K562 (cell line): ENCODE data around the gene FRMPD2. TPM values are rescaled to one million over a fixed set of nuclear protein-coding genes. Genes with fewer than 3 reads are reported as not detected.
A peak's percentile ranks its signal among the peaks of the same experiment; 100 is the strongest.
"Not testable (repeated sequence)": the region's sequence is repeated elsewhere in the genome, so short reads cannot be mapped to it uniquely, and the experiment has no call there.

Experiments used
- ATAC-seq: fragments of 200-7000 bp; cut with Tn5 transposase; 3 replicates; pipeline ENCODE4 v1.9.1; 2020; ENCODE audit warnings: moderate library complexity
- BruUV-seq: library from RNA; stranded (reverse); fragments of 400-500 nt; replicated peaks from 2 replicates; lab custom pipeline; 2021; lab: Mats Ljungman, UMichigan
- CTCF ChIA-PET: fragments of 300-600 bp; formaldehyde crosslinking; extraction: SDS; loops from one replicate; lab custom pipeline; 2021; ENCODE audit warnings: low intra/inter-chr PET ratio; lab: Yijun Ruan, JAX
- POLR2A ChIA-PET: fragments of 300-600, 350-650 bp; sonication (Branson Sonifier 250); formaldehyde crosslinking; extraction: SDS; loops from one replicate; lab custom pipeline; 2021; ENCODE audit warnings: antibody characterized with exemption, inconsistent platforms; lab: Yijun Ruan, JAX
- DNase-seq, 4 experiments: peaks; one replicate each; pipeline versions ENCODE4 v3.0.0 to v3.0.0-alpha.2; 2011 to 2018; ENCODE audit warnings: low spot score in 3 of 4, mixed read lengths in 3 of 4; ENCODE audit errors: extremely low read depth in 1 of 4
- FAIRE-seq: peaks from 2 replicates; lab custom pipeline; 2011; peaks lifted over from hg19 to GRCh38; lab: Jason Lieb, UNC
- H2AFZ ChIP-seq: 2 replicates; pipeline ENCODE4 v1.6.0; 2011; ENCODE audit warnings: low read depth, low read length, control low read depth, inconsistent platforms
- H3K27ac ChIP-seq: fragments of 200-600 bp; 3 replicates; pipeline ENCODE4 v1.8.0; 2011; ENCODE audit warnings: low read depth, mild to moderate bottlenecking, control low read depth, inconsistent platforms, low read length, moderate library complexity, mixed read lengths; ENCODE audit errors: extremely low read depth
- H3K27me3 ChIP-seq, 2 experiments: fragments of 300-600 bp in 1 of 2; 2 replicates in 1 of 2; 3 replicates in 1 of 2; pipeline versions ENCODE4 v1.6.0 to v1.8.0; 2011; ENCODE audit warnings: inconsistent platforms in 2 of 2, low read length in 2 of 2, mild to moderate bottlenecking in 1 of 2, mixed read lengths in 1 of 2, moderate library complexity in 1 of 2; ENCODE audit not compliant: control insufficient read depth in 2 of 2, insufficient read depth in 2 of 2
- H3K36me3 ChIP-seq: fragments of 300-600 bp; 3 replicates; pipeline ENCODE4 v1.8.0; 2011; ENCODE audit warnings: mild to moderate bottlenecking, low read length, inconsistent platforms; ENCODE audit not compliant: control insufficient read depth, insufficient read depth
- H3K4me1 ChIP-seq, 2 experiments: fragments of 200-600 bp in 1 of 2; replicated peaks in 1 of 2; 2 replicates in 1 of 2; 3 replicates in 1 of 2; pipeline versions ENCODE4 v1.5.1 to v1.8.0; 2011; ENCODE audit warnings: inconsistent platforms in 2 of 2, low read length in 2 of 2, mild to moderate bottlenecking in 1 of 2, mixed read lengths in 1 of 2, moderate library complexity in 1 of 2; ENCODE audit not compliant: control insufficient read depth in 2 of 2, insufficient read depth in 2 of 2
- H3K4me2 ChIP-seq: 2 replicates; pipeline ENCODE4 v1.6.1; 2011; ENCODE audit warnings: low read length, control low read depth, inconsistent platforms, mixed read lengths; ENCODE audit not compliant: insufficient read depth
- H3K4me3 ChIP-seq: fragments of 200-600 bp; sonication (generic), shearing (Covaris generic); 2 replicates; pipeline ENCODE4 v1.5.1; 2016; ENCODE audit warnings: control low read depth, inconsistent platforms
- H3K79me2 ChIP-seq: fragments of 200-600 bp; 3 replicates; pipeline ENCODE4 v1.8.0; 2011; ENCODE audit warnings: low read length, inconsistent platforms; ENCODE audit not compliant: control insufficient read depth, insufficient read depth
- H3K9ac ChIP-seq, 2 experiments: 2 replicates each; pipeline versions ENCODE4 v1.6.0 to v1.6.1; 2011; ENCODE audit warnings: low read depth in 2 of 2, low read length in 2 of 2, control low read depth in 1 of 2, inconsistent platforms in 1 of 2, mild to moderate bottlenecking in 1 of 2, mixed read lengths in 1 of 2; ENCODE audit not compliant: insufficient read depth in 1 of 2
- H3K9me1 ChIP-seq: one replicate; pipeline ENCODE4 v1.6.0; 2011; ENCODE audit warnings: inconsistent platforms, mild to moderate bottlenecking, low read length, moderate library complexity; ENCODE audit not compliant: control insufficient read depth, insufficient read depth
- H3K9me3 ChIP-seq: replicated peaks from 2 replicates; pipeline ENCODE4 v1.5.1; 2011; ENCODE audit warnings: low read depth, low read length, inconsistent platforms; ENCODE audit not compliant: control insufficient read depth, insufficient read depth
- H4K20me1 ChIP-seq: replicated peaks from 2 replicates; pipeline ENCODE4 v1.6.1; 2011; ENCODE audit warnings: low read length, inconsistent platforms, mixed read lengths; ENCODE audit not compliant: control insufficient read depth, insufficient read depth
- EHMT2 ChIP-seq: fragments of 450-650 bp; IDR thresholded peaks from 2 replicates; pipeline ENCODE4 v1.6.1; 2018; ENCODE audit warnings: antibody characterized with exemption
- POLR2AphosphoS5 ChIP-seq: IDR thresholded peaks from 2 replicates; pipeline ENCODE4 v1.6.1; 2011; ENCODE audit warnings: mild to moderate bottlenecking, low read depth, low read length, moderate library complexity; ENCODE audit not compliant: control insufficient read depth, insufficient read depth
- TCFL5 ChIP-seq: fragments of 250-450 bp; sonication (Bioruptor Pico); conservative IDR thresholded peaks from 2 replicates; pipeline ENCODE4 v1.6.1; 2021; ENCODE audit warnings: mild to moderate bottlenecking, moderate library complexity, matching md5 sums
- WGBS: fragments of 100-300 bp; shearing (Covaris generic); methylation state at CpG from one replicate; pipeline ENCODE4 v1.1.6; 2016; ENCODE audit warnings: low coverage, mixed read lengths; ENCODE audit not compliant: insufficient coverage; ENCODE audit errors: missing lambda C conversion rate; 5-methylcytosine and 5-hydroxymethylcytosine counted together
- in situ Hi-C: fragments of 300-500 bp; cut with MboI; formaldehyde crosslinking; loops from 4 replicates; pipeline ENCODE4 v1.15.0; 2018; ENCODE audit warnings: inconsistent platforms, mixed read lengths
- intact Hi-C: fragments of 100-400 bp; cut with micrococcal nuclease; formaldehyde crosslinking; loops from 2 replicates; pipeline ENCODE4 v1.14.2; 2022
- polyA plus RNA-seq, 8 experiments: library from polyadenylated mRNA; depleted of rRNA in 4 of 8; stranded (reverse) in 5 of 8; unstranded in 3 of 8; fragments of >200 nt; fragmentation: Nextera tagmentation in 2 of 8; fragmentation: Illumina TruSeq in 1 of 8; extraction: Ambion mirVana in 2 of 8; extraction: Trizol in 1 of 8; gene quantifications; 2 replicates each; pipeline versions ENCODE4 v1.2.1 to v1.2.3, GENCODE V29; 2011 to 2014; ENCODE audit warnings: inconsistent platforms in 1 of 8, missing spikeins in 1 of 8
- total RNA-seq, 7 experiments: library from RNA; depleted of rRNA in 6 of 7; stranded (reverse); fragments of >200 nt in 6 of 7; fragmentation: Illumina TruSeq in 2 of 7; extraction: Trizol in 2 of 7; gene quantifications; 2 replicates each; pipeline versions ENCODE4 v1.2.1 to v1.2.3, GENCODE V29; 2011 to 2021; ENCODE audit warnings: low replicate concordance in 1 of 7

Gene FRMPD2
- total and polyA plus RNA-seq, 9 of the 15 experiments (the other 6 are each of a cell fraction or from before 2014, with no cell fraction given) = 0.12 to 0.95 (median 0.33) TPM

DNA sequence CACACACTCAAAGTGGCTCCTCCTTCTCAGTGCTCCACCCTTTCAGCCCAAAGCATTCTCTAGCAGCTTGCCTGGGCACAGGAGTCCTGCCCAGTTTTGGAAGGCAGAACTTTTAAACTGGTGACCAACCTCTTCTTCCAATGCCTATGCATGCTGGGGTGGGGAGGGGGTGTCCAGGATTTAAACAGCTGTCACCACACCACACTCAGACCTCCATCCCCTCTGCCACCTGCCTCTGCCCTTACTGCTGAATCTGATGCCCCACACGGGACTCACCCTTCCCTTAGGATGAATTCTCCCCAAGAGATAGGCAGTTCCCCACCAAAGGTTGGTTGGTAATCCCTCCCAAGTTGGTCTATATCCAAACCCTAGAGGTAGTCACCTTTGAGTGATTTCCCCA is 50.2 kb downstream of the FRMPD2 start:
- Histone ChIP-seq H3K4me3 (no peak overlapping the region), H3K4me1 (no peaks in the 10 kb centered on the region), H3K9me3 (no peaks in the 10 kb centered on the region), H3K27me3 (no peaks in the 10 kb centered on the region), H3K9ac (no peak overlapping the region), H3K27ac (no peak overlapping the region), H3K4me2 (no peak overlapping the region), H3K36me3 (no peaks in the 10 kb centered on the region), H4K20me1 (no peaks in the 10 kb centered on the region), H3K79me2 (no peaks in the 10 kb centered on the region), H2AFZ (no peak overlapping the region), H3K9me1 (no peaks in the 10 kb centered on the region)
- TF ChIP-seq TCFL5 (CRISPR knock-in tag) = no peak
- no peak for DNase-seq
- in situ Hi-C loops = no loop called here
- intact Hi-C loops = no loop called here
- ChIA-PET CTCF (no interaction called here), POLR2A (interaction anchor here (0.9 kb wide), 1 partner anchor 339 kb away, joined by 3 read pairs; no protein-coding TSS in a partner anchor)
- BruUV-seq = no TSS peak
- FAIRE-seq = no peak
- WGBS = 0% methylated on average over 1 of the region's 1 CpG
- no peak for ATAC-seq

DNA sequence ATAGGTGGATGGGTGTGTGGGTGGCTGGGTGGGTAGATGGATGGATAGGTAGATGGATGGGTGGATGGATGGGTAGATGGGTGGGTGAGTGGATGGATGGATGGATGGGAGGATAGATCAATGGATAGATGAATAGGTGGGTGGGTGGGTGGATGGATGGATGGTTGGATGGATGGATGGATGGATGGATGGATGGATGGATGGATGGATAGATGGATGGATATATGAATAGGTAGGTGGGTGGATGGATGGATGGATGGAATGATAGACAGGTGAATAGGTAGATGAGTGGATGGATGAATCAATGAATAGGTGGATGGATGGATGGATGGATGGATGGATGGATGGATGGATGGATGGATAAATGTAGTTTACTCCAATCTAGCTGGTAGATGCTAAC is 52.7 kb downstream of the FRMPD2 start:
- no peak overlapping the region for H2AFZ ChIP-seq
- no peak for TF ChIP-seq POLR2AphosphoS5
- TF ChIP-seq EHMT2 = 0 out of 2 replicates have a peak, but pooled peaks have one; percentile 10
- TF ChIP-seq, all 486 proteins: peak for 1
- Histone ChIP-seq H3K9me1 (no peaks in the 10 kb centered on the region), H4K20me1 (no peaks in the 10 kb centered on the region), H3K9me3 (no peaks in the 10 kb centered on the region), H3K79me2 (no peaks in the 10 kb centered on the region), H3K27me3 (no peaks in the 10 kb centered on the region), H3K4me3 (no peak overlapping the region), H3K36me3 (no peaks in the 10 kb centered on the region), H3K4me2 (no peak overlapping the region), H3K9ac (no peak overlapping the region), H3K27ac (no peak overlapping the region), H3K4me1 (no peaks in the 10 kb centered on the region)
- CTCF ChIA-PET = no interaction called here
- no peak for ATAC-seq
- BruUV-seq = no TSS peak
- POLR2A ChIA-PET = no interaction called here
- no peak for FAIRE-seq
- no peak for DNase-seq
- intact Hi-C loops (no loop called here), in situ Hi-C loops (no loop called here)

DNA sequence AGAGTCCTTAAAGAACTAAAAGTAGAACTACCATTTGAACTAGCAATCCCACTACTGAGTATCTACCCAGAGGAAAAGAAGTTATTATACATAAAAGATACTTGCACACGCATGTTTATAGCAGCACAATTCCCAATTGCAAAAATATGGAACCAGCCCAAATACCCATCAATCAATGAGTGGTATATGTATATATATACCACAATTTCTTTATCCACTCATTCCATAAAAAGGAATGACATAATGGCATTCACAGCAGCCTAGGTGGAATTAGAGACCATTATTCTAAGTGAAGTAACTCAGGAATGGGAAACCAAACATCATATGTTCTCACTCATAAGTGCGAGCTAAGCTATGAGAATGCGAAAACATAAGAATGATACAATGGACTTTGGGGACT is 53.5 kb downstream of the FRMPD2 start:
- H3K9me1 ChIP-seq, BruUV-seq, H3K9ac ChIP-seq, H3K27ac ChIP-seq, H3K4me1 ChIP-seq, H3K4me3 ChIP-seq, POLR2A ChIA-PET, FAIRE-seq, H3K79me2 ChIP-seq, H3K9me3 ChIP-seq, H3K27me3 ChIP-seq, in situ Hi-C loops, intact Hi-C loops, H2AFZ ChIP-seq, H3K36me3 ChIP-seq, H3K4me2 ChIP-seq, DNase-seq, ATAC-seq, H4K20me1 ChIP-seq, CTCF ChIA-PET: not testable (repeated sequence)
- WGBS = 0% methylated on average over 3 of the region's 3 CpGs
